H9 (cell line): ENCODE data around the gene CEP89. TPM values are rescaled to one million over a fixed set of nuclear protein-coding genes. Genes with fewer than 3 reads are reported as not detected.

Experiments
- DNase-seq: peaks from one replicate; pipeline ENCODE4 v3.0.0-alpha.2; 2017
- H2AFZ ChIP-seq: one replicate; pipeline ENCODE4 v1.6.1; 2013; ENCODE audit warnings: mild to moderate bottlenecking, low read length, control low read depth, moderate library complexity
- H2AK5ac ChIP-seq: 2 replicates; pipeline ENCODE4 v1.6.1; 2013; ENCODE audit warnings: low read length, control low read depth, mixed read lengths; ENCODE audit not compliant: insufficient read length
- H2BK120ac ChIP-seq: one replicate; pipeline ENCODE4 v1.6.1; 2013; ENCODE audit warnings: low read depth, mild to moderate bottlenecking, low read length, control low read depth, inconsistent platforms; ENCODE audit not compliant: poor library complexity, severe bottlenecking
- H2BK12ac ChIP-seq: 2 replicates; pipeline ENCODE4 v1.6.1; 2013; ENCODE audit warnings: low read length, control low read depth, mixed read lengths, low read depth; ENCODE audit not compliant: insufficient read length
- H2BK15ac ChIP-seq: 2 replicates; pipeline ENCODE4 v1.6.1; 2013; ENCODE audit warnings: low read depth, low read length, control low read depth
- H2BK20ac ChIP-seq: one replicate; pipeline ENCODE4 v1.6.1; 2013; ENCODE audit warnings: low read depth, mild to moderate bottlenecking, low read length, control low read depth, inconsistent platforms; ENCODE audit not compliant: poor library complexity, severe bottlenecking
- H2BK5ac ChIP-seq: 2 replicates; pipeline ENCODE4 v1.6.1; 2013; ENCODE audit warnings: low read length, control low read depth, mixed read lengths; ENCODE audit not compliant: insufficient read length
- H3K14ac ChIP-seq: 2 replicates; pipeline ENCODE4 v1.6.1; 2013; ENCODE audit warnings: low read length, control low read depth; ENCODE audit not compliant: insufficient read depth
- H3K18ac ChIP-seq: 2 replicates; pipeline ENCODE4 v1.6.1; 2013; ENCODE audit warnings: low read depth, mild to moderate bottlenecking, mixed read lengths, low read length, control low read depth; ENCODE audit not compliant: insufficient read length
- H3K23ac ChIP-seq: 2 replicates; pipeline ENCODE4 v1.6.1; 2013; ENCODE audit warnings: low read length, control low read depth, mixed read lengths, low read depth; ENCODE audit not compliant: insufficient read length
- H3K23me2 ChIP-seq: 2 replicates; pipeline ENCODE4 v1.6.1; 2013; ENCODE audit warnings: low read depth, mild to moderate bottlenecking, mixed read lengths, low read length, control low read depth; ENCODE audit not compliant: insufficient read length, poor library complexity, severe bottlenecking
- H3K27ac ChIP-seq: 2 replicates; pipeline ENCODE4 v1.5.1; 2013; ENCODE audit warnings: low read length, control low read depth, mixed read lengths, low read depth; ENCODE audit not compliant: insufficient read length
- H3K27me3 ChIP-seq: 2 replicates; pipeline ENCODE4 v1.6.1; 2013; ENCODE audit warnings: low read length, control low read depth, inconsistent platforms; ENCODE audit not compliant: insufficient read depth
- H3K4ac ChIP-seq: 2 replicates; pipeline ENCODE4 v1.6.1; 2013; ENCODE audit warnings: low read depth, mild to moderate bottlenecking, control low read depth, inconsistent platforms, low read length, moderate library complexity
- H3K4me1 ChIP-seq: 2 replicates; pipeline ENCODE4 v1.6.1; 2013; ENCODE audit warnings: low read length, control low read depth, inconsistent platforms; ENCODE audit not compliant: insufficient read depth
- H3K4me2 ChIP-seq: 2 replicates; pipeline ENCODE4 v1.6.1; 2013; ENCODE audit warnings: low read length, control low read depth, mixed read lengths; ENCODE audit not compliant: insufficient read length, insufficient read depth
- H3K56ac ChIP-seq: 2 replicates; pipeline ENCODE4 v1.6.1; 2013; ENCODE audit warnings: low read depth, mild to moderate bottlenecking, mixed read lengths, low read length, control low read depth; ENCODE audit not compliant: insufficient read length
- H3K79me1 ChIP-seq: 2 replicates; pipeline ENCODE4 v1.6.1; 2013; ENCODE audit warnings: low read depth, mild to moderate bottlenecking, moderate library complexity, low read length, control low read depth, inconsistent platforms; ENCODE audit not compliant: insufficient read depth, poor library complexity, severe bottlenecking
- H3K79me2 ChIP-seq: 2 replicates; pipeline ENCODE4 v1.6.1; 2013; ENCODE audit warnings: low read length, control low read depth, inconsistent platforms; ENCODE audit not compliant: insufficient read depth
- H3K9ac ChIP-seq: 2 replicates; pipeline ENCODE4 v1.6.1; 2013; ENCODE audit warnings: low read length, control low read depth, mixed read lengths; ENCODE audit not compliant: insufficient read length; ENCODE audit errors: extremely low read depth
- H3K9me3 ChIP-seq: one replicate; pipeline ENCODE4 v1.6.1; 2013; ENCODE audit warnings: low read depth, low read length, inconsistent platforms; ENCODE audit not compliant: control insufficient read depth
- H3T11ph ChIP-seq: one replicate; pipeline ENCODE4 v1.6.1; 2013; ENCODE audit warnings: mild to moderate bottlenecking, low read length, control low read depth, inconsistent platforms
- H4K20me1 ChIP-seq: one replicate; pipeline ENCODE4 v1.6.1; 2013; ENCODE audit not compliant: control insufficient read depth, insufficient read length, insufficient read depth
- H4K5ac ChIP-seq: 2 replicates; pipeline ENCODE4 v1.6.1; 2013; ENCODE audit warnings: low read depth, mild to moderate bottlenecking, mixed read lengths, low read length, control low read depth; ENCODE audit not compliant: insufficient read length
- H4K8ac ChIP-seq: replicated peaks from 2 replicates; pipeline ENCODE4 v1.6.1; 2013; ENCODE audit warnings: low read length, control low read depth, mixed read lengths, low read depth; ENCODE audit not compliant: insufficient read length
- H4K91ac ChIP-seq: 2 replicates; pipeline ENCODE4 v1.6.1; 2013; ENCODE audit warnings: low read depth, mild to moderate bottlenecking, moderate library complexity, mixed read lengths, low read length, control low read depth; ENCODE audit not compliant: insufficient read length
- H3K27ac Mint-ChIP-seq, 3 experiments: 2 replicates in 2 of 3; 3 replicates in 1 of 3; pipeline ENCODE4 v1.8.0; 2020 to 2021; ENCODE audit warnings: mixed read lengths in 3 of 3, mild to moderate bottlenecking in 1 of 3, moderate library complexity in 1 of 3
- H3K27me3 Mint-ChIP-seq: 2 replicates; pipeline ENCODE4 v1.8.0; 2021; ENCODE audit warnings: low read depth, mild to moderate bottlenecking, moderate library complexity, mixed read lengths
- H3K36me3 Mint-ChIP-seq, 3 experiments: 2 replicates in 2 of 3; 3 replicates in 1 of 3; pipeline ENCODE4 v1.8.0; 2020 to 2021; ENCODE audit warnings: low read depth in 3 of 3, mixed read lengths in 3 of 3; ENCODE audit not compliant: insufficient read depth in 1 of 3
- H3K4me1 Mint-ChIP-seq, 2 experiments: 2 replicates each; pipeline ENCODE4 v1.8.0; 2020; ENCODE audit warnings: mixed read lengths in 2 of 2
- H3K4me3 Mint-ChIP-seq, 2 experiments: 2 replicates in 1 of 2; 3 replicates in 1 of 2; pipeline ENCODE4 v1.8.0; 2020 to 2021; ENCODE audit warnings: mild to moderate bottlenecking in 2 of 2, mixed read lengths in 2 of 2, moderate library complexity in 1 of 2
- H3K9me3 Mint-ChIP-seq, 2 experiments: 2 replicates in 1 of 2; 3 replicates in 1 of 2; pipeline ENCODE4 v1.8.0; 2020; ENCODE audit warnings: mild to moderate bottlenecking in 2 of 2, mixed read lengths in 2 of 2, moderate library complexity in 1 of 2
- WGBS: extraction: QIAGEN DNeasy Blood & Tissue Kit; methylation state at CpG from one replicate; pipeline ENCODE4 v1.1.7; 2013; ENCODE audit warnings: missing lambda C conversion rate, low lambda C conversion rate, mixed read lengths; ENCODE audit not compliant: insufficient read length; ENCODE audit errors: extremely low coverage; 5-methylcytosine and 5-hydroxymethylcytosine counted together
- total RNA-seq: library from RNA; stranded (reverse); gene quantifications from 2 replicates; pipeline ENCODE4 v1.2.1, GENCODE V29; 2021
- TF ChIP-seq, protein P1 (sequence below): fragments of 200-600 bp; sonication (generic); conservative IDR thresholded peaks from 3 replicates; pipeline ENCODE4 v1.8.0; 2021; ENCODE audit warnings: antibody characterized with exemption, mild to moderate bottlenecking

The CEP89 gene
- total RNA-seq, 1 experiment from 2014 or later, result 22.1 TPM

DNA sequence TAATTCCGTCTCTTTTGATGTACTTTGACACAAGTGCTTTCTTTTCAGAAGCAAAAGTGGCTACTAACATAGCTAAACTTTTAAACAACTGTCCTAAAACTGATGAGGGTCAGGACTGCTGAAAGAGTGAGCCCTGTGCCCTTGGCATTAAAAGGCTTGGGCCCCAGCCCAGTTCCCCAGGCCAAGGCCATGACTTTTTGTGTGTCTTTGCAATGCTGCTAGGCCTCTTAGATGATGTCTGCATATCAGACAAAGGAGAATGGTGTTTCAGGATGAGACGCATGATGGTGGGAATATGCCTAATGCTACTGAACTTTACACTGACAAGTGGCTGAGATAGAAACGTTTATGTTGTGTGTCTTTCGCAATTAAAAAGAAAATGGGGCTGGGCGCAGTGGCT is 140.1 kb downstream of the CEP89 start:
- Histone ChIP-seq H3K9ac (no peak overlapping the region), H4K20me1 (no peaks in the 10 kb centered on the region), H3K4me2 (no peak overlapping the region), H2BK120ac (no peak overlapping the region), H2AK5ac (no peak overlapping the region), H2BK20ac (no peak overlapping the region), H3T11ph (no peak overlapping the region), H4K5ac (no peak overlapping the region), H3K18ac (no peak overlapping the region), H4K91ac (no peak overlapping the region), H3K23me2 (no peaks in the 10 kb centered on the region), H2BK12ac (no peak overlapping the region), H3K79me1 (no peaks in the 10 kb centered on the region), H3K27ac (no peak overlapping the region), H3K79me2 (no peaks in the 10 kb centered on the region), H3K14ac (no peak overlapping the region), H3K56ac (no peak overlapping the region), H3K27me3 (no peaks in the 10 kb centered on the region), H3K9me3 (no peaks in the 10 kb centered on the region), H2BK5ac (no peak overlapping the region), H2AFZ (no peak overlapping the region), H3K23ac (no peak overlapping the region), H3K4ac (no peak overlapping the region), H3K4me1 (no peaks in the 10 kb centered on the region), H2BK15ac (no peak overlapping the region), H4K8ac (no peak overlapping the region)
- Mint-ChIP-seq H3K27ac (no peak overlapping the region), H3K36me3 (no peaks in the 10 kb centered on the region), H3K4me3 (no peak overlapping the region), H3K27me3 (no peaks in the 10 kb centered on the region), H3K4me1 (peaks cover 15 to 19% of the 10 kb centered on the region in 2 experiments), H3K9me3 (no peaks in the 10 kb centered on the region)
- TF ChIP-seq, protein P1, sequence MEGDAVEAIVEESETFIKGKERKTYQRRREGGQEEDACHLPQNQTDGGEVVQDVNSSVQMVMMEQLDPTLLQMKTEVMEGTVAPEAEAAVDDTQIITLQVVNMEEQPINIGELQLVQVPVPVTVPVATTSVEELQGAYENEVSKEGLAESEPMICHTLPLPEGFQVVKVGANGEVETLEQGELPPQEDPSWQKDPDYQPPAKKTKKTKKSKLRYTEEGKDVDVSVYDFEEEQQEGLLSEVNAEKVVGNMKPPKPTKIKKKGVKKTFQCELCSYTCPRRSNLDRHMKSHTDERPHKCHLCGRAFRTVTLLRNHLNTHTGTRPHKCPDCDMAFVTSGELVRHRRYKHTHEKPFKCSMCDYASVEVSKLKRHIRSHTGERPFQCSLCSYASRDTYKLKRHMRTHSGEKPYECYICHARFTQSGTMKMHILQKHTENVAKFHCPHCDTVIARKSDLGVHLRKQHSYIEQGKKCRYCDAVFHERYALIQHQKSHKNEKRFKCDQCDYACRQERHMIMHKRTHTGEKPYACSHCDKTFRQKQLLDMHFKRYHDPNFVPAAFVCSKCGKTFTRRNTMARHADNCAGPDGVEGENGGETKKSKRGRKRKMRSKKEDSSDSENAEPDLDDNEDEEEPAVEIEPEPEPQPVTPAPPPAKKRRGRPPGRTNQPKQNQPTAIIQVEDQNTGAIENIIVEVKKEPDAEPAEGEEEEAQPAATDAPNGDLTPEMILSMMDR, result no peak
- WGBS, result no CpG with 5 or more reads among the region's 5 CpGs
- no peak for DNase-seq
